OCI-LY3 (cell line): ENCODE measurements around the gene CROCC2.

ENCODE experiments used
- CTCF ChIP-seq: fragments of 200-600, 300-600 bp; sonication (generic); IDR thresholded peaks from 2 replicates; pipeline ENCODE4 v1.5.1; 2014; ENCODE audit warnings: antibody characterized with exemption, low read length, low read depth
- EZH2phosphoT487 ChIP-seq: fragments of 200-600 bp; shearing (Covaris generic); IDR thresholded peaks from 2 replicates; pipeline ENCODE4 v1.6.1; 2018; ENCODE audit warnings: antibody characterized with exemption, mixed run types, low read depth

- no peak for TF ChIP-seq EZH2phosphoT487
- no peak for TF ChIP-seq CTCF
Measured at GRCh38 chr2:240964704-240965295, 58.7 kb downstream of the CROCC2 start.
